Measurements from ENCODE around the gene ADAT3. TPM values are rescaled to one million over a fixed set of nuclear protein-coding genes. Genes with fewer than 3 reads are reported as not detected.

Gene ADAT3
- 2.1 TPM for total RNA-seq
- long read RNA-seq, partial matches to known transcripts = 2 of 5 reads
- long read RNA-seq, other reads (novel, unspliced or antisense) = 0 of 5 reads

DNA sequence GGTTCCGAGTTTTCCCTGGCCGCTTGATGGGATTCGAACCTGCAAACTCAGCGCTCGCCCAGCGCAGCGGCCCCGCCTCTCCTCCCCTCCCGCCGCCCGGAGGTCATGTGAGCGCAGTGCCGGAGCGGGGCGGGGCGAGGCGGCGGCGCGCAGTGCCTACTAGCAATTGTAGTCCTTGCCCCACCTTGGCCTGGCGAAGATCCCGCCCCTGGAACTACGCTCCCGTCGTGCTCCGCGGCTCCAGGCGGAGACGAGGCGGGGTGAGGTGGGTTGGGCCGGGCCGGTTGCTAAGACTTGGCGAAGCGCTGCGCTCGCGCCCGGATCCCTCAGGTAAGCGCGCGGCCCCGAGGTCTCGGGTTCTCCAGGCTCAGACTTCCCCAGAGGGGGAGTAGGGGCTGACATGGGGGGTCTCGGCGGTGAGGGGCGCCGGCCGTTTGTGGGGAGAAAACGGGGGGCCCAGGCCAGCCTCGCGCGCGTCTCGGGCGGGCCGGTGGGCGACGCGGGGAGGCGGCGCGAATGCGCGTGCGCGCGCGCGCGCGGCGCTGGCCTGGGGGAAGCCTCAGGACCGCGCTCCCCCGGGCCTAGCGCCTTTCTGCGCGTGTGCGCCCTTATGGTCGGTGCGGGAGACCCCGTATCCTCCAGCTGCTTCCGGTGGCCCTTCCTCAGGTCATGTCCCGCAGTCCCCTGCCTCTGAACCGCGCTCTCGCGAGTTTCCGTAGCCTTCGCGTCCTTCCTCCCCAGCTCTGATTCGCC, at the start of gene ADAT3, which contains the start of gene SCAMP4:
ADAT3 (plus strand) TSS at position 290 of the 753 bp plus-strand sequence. CDS start 6,649 bp downstream, outside the sequence.
SCAMP4 (plus strand) TSS at position 290 of the 753 bp plus-strand sequence. CDS start 9,621 bp downstream, outside the sequence.
- DNase-seq (ENCODE audit: low spot score) = peak; percentile 100
- intact Hi-C loops (cut with DNase I) = loop anchor here (2.0 kb wide), 1 partner anchor 40 kb away; no protein-coding TSS in a partner anchor

DNA sequence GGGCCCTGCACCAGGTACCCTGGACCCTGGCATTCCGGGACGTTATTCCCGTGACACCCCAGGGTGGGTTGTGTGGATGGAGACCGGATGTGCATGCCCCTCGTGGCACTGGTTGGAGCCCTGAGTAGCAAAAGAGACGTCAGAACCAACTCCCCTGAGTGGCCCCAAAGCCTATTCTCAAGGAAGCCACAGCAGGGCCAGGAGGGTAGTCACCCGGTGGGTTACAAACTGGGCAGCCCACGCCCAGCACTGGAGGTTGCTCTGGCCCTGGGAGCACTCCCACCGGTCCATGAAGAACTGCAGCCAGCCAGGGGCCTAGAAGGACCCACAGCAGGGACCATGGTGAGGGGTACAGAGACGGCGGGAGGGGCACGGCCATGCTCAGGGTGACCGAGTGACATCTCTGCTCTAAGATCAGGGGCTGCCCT, 49.4 kb upstream of the ADAT3 start:
- DNase-seq (ENCODE audit: low spot score) = no peak
- intact Hi-C loops (cut with DNase I) = no loop called here

DNA sequence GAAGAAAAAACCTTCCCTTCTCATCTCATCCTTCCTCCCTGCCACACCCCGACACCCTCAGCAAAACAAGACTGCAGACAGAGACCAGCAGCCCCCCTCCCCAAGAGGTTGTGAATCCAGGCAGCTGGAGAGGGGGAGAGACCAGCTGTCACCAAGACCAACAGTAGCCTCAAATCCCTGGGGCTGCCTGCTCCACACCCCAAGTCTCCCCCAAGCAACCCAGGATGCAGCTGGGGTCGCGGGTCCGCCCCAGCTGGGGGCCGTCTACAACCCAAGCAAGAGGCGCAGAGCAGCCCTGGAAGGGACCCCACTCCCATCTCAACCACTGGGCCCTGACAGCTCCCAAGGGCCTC, 48.9 kb upstream of the ADAT3 start:
- intact Hi-C loops (cut with DNase I) = no loop called here
- DNase-seq (ENCODE audit: low spot score) = no peak

DNA sequence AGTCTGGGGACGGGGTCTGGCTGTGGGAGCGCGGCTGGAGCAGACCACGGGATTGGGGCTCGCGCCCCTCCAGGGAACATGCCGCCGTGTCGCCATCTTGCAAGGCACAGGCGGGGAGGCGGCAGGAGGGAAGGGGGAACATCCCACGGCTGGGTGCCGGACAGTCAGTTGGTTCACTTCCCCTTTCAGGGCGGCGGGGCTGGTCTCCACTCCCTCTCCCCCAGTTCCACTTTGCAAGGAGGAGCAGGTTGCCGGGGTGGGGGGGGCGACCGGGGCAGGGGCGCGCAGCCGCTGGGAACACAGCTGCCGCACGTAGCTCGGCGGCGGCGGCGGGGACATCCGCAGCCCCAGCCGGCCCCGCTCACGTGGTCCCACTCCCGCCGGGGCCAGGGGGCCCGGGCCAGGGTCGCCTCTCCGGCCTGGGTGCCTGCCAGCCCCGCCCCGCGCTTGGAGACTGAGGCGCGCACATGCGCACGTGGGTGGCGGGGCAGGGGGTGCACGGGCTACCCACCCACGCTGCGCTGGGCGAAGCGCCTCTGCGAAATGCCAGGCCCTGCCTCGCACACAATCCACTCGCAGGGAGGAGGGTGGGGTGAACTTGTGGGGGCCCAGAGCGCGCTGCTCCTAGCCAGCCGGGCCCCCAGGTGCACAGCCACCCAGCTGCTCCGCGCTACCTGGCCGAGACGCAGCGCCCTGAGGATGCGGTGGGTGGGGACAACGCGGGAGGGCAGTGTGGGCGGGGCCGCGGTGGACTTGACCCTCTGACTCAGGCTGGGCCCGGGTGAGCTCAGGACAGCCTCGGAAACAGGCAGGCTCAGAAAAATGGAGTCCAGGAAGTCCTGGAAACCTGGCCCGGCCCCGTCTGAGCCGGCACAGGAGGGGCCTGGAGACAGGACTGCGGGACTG, 48.2 kb upstream of the ADAT3 start:
- intact Hi-C loops (cut with DNase I) = no loop called here
- DNase-seq (ENCODE audit: low spot score) = peak; percentile 93

DNA sequence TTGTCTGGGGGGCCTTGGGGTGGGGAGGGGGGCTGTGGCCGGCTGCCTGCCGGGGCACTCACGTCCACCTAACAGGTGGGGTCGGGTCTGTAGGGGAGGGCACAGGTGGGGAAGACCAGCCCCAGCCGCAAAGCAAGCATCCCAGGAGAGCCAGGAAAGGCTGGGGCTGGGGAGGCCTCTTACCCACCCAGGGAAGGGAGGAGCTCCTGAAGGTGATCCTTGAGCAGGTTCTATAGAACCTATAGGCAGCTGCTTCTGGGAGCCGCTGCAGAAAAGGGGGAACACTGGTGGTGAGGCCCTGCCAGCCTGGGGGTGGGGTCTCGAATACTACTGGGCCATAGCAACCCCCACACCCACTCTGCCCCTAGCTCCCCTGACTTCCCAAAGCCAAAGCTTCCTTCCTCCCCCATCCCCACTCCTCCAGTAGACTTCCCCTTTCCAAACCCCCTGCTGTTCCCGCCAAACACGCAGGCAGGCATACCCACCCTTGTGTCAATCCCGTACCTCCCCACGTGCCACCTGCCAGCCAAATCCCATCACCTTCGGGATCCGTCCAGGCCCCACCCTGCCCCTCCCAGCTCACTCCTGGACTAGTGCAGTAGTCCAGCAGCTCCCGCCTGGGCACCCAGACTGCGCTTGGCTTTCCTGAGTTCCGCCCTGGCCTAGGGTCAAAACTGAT, 47.4 kb upstream of the ADAT3 start:
- intact Hi-C loops (cut with DNase I) = no loop called here
- DNase-seq (ENCODE audit: low spot score) = no peak

DNA sequence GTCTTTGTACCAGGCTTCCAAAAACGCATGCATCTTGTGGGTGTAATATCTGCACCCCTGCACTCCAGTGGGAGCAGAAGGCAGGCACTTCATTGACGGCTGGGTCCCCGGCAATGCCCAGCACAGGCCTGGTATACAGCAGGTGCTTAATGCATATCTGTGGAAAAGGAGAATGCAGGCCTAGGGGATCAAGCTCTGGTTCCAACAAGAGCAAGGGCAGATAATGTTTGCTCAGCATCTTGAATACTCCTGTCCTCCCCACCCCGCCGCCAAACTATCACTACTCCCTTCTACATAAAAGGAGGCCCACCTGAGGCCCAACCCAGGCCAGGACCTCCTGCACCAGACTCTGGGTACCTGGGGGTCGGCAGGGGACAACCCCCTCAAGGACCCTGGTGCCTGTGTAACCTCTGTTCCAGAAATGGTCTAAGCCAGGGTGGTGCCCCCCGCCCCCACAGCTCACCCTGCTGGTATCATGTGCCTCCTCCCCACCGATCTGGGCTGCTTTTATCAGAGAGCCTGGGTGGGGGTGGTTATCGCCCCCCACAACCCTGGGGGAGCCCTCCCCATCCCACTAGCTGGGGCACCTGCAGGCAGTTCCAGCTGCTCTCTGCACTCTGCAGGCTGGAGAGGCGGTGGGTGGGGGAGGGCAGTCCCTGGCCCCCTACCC, 46.7 kb upstream of the ADAT3 start:
- no peak for DNase-seq (ENCODE audit: low spot score)
- intact Hi-C loops (cut with DNase I) = no loop called here

DNA sequence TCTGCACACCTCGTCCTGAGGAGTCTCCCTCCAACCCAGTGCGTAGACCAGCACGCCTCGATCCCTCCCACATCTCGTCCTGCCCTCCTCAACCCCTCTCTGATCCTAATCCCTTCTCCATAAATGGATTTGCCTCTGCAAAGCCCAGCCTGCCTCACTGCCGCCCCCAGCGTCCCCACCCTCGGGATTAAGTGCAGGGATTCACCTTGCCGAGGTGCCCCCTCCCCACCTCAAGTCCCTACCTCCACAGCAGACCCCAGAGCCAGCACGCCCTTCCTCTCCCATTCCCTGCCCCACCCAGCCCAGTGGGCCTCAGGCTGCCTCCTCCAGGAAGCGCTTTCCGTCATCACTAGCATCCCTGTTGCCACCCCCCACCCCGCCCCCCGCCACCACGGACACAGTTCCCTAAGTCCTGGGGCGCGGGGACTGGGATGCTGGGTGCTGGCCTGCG, 45.8 kb upstream of the ADAT3 start:
- no peak for DNase-seq (ENCODE audit: low spot score)
- intact Hi-C loops (cut with DNase I) = no loop called here

DNA sequence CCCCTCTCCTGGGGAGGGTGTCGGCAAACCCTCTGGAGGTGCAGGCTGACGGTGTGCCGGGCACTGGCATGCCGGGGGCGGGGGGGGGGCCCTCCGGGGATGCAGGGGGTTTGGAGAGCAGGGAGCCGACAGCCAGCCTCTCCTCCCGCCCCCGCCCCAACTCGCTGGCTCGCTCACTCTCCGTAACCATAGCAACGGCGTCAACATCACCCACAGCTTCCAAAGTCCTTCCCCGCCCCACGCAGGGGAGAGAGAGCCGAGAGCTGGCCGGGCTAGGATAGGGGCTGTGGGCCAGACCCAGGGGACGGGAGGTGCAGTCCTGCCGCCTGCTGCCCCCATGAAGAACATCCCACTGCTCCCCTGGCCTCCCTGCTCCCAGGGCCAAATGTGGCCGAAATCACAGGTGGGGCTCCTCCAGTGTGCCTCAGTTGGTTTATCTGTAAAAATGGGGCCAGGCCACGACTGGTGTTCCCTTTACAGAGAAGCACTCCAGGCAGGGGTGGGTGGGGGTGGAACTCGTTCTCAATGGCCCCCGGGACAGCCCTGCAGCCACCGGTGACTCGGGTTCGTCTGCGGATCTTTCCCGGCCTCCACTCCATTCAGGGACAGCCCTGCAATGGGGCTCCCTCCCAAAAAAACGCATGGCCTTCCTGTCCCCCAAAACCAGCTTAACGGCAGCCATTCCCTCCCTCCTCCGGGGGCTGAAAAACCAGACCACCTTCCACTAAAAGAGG, 45.0 kb upstream of the ADAT3 start:
- intact Hi-C loops (cut with DNase I) = no loop called here

DNA sequence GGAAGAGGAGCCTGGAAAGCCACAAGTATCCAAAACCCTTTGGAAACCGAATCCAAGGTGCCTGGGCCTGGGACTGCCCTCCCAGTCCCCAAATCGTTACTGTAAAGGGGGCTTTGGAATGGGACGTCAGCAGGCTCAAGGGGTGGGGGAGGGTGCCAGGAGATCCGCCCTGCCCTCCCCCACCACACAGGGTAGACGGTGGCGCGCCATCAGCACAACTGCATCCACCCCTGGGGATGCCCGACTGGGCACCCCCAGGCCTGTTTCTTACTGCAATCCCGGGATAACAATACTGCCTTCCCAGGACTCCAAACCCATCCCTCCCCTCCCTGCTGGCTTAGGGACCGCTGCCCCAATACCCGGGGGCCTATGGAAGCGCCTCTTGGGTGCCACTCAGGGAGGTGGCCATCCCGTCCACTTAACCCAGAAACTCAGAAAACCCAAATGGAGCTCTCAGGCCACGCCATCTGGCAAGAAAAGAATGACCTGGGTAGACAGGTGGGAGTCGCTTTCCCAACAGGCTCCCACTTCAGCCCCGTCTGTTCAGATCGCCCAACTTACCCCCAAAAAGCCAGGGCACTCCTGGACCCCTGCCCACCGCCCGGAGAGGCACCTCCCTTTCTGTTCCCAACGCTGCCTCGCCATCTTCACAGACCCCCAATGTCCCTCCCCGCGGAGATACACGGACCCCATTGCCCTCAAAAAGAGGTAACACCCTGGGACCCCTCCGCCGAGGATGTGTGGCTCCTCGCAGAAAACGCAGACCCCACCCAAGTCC, 44.2 kb upstream of the ADAT3 start:
- intact Hi-C loops (cut with DNase I) = no loop called here
- no peak for DNase-seq (ENCODE audit: low spot score)

More for the DNA sequence above, 45.0 kb upstream of the ADAT3 start:
- DNase-seq (ENCODE audit: low spot score) = no peak

DNA sequence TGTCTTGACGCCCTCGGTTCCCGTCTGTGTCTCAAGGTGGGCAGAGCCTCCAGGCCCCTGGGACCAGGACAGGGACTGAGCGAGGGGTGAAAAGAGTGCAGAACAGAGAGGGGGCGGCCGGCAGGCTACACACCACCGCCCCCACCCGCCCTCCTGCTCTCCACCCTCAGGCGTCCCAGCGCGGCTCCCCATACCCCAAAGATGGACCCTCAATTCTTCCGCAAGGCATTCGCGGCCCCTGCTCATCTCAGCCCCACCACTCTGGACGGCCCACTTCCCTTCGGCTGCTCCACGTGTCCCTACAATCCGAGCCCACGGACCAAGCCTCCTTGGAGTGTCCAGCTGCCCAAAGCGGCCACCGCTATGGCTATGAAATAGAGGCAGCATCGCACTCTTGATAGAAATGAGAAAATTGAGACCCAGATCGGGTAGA, 43.6 kb upstream of the ADAT3 start:
- no peak for DNase-seq (ENCODE audit: low spot score)
- intact Hi-C loops (cut with DNase I) = no loop called here

DNA sequence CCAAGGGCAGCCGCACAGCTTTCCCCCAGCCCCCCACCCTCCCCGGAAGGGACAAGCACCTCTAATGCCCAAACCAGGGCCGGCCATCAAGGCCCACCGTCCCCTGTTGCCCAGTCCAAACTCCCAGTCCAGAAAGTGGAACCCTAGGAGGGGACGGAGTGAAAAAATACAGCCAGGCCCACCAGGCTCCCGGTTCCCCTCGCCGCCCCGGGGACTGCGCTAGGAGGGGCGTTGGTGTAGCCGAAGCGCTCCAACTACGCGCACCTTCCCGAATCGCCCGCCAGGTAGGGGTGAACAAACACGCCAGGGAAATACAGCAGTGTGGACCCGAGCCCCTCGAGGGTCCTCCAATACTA, 43.2 kb upstream of the ADAT3 start:
- intact Hi-C loops (cut with DNase I) = no loop called here
- DNase-seq (ENCODE audit: low spot score) = no peak

DNA sequence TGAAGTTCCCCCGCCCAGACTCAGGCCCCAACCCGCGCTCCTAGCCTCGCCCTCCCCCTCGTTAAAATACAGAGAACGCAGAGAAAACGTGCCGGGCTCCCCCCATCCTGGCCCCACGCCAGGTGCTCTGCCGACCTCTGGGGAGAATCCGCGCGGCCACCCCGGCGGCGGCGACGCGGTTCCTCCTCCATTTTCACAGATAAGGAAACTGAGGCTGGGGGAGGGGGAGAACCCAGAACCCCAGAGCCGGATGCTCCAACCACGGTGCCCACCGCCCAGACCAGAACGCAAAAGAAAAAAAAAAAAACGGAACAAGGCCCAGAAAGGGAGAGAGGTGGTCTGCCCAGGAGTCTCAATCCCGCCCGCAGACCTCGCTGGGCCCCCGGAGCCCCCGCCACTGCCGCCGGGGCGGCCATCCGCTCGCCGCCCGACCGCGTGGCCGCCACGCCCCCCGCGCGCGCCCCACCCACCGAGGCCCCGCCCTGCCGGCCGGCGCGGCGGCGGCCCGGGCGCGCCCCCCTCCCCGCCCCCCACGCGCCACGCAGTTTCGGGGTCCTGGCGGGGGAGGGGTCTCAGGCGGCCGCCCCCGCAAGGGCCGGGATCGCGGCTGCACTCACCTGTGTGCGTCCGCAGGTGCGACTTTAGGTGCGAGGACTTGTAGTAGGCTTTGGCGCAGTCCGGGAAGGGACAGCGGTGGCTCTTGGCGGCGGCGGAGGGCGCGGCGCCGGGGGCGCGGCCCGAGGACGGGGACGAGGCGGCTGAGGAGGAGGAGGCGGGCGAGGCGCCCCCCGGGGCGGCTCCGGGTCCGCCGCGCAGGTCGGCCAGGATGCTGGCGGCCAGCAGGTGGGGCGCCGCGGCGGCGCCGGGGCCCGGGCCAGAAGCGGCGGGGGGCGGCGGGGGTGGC, 42.5 kb upstream of the ADAT3 start:
- no peak for DNase-seq (ENCODE audit: low spot score)
- intact Hi-C loops (cut with DNase I) = no loop called here

DNA sequence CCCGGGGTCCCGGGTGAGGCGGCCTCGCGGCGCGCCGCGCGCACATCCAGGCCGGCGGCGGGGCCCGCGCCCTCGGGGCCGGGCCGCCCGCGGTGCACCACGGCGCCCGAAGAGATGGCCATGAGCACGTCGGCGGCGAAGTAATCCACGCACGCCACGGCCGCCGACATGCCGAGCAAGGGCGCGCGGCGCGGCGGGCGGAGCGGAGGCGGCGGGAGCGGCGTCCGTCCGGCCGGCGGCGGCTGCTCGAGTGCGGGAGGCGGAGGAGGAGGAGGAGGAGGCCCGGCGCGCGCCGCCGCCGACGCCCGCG, 41.9 kb upstream of the ADAT3 start, which contains the start of gene KLF16:
KLF16 (minus strand) TSS at position 252 of the 310 bp plus-strand sequence; CDS start at position 170, 82 bp downstream.
- no peak for DNase-seq (ENCODE audit: low spot score)
- intact Hi-C loops (cut with DNase I) = no loop called here

DNA sequence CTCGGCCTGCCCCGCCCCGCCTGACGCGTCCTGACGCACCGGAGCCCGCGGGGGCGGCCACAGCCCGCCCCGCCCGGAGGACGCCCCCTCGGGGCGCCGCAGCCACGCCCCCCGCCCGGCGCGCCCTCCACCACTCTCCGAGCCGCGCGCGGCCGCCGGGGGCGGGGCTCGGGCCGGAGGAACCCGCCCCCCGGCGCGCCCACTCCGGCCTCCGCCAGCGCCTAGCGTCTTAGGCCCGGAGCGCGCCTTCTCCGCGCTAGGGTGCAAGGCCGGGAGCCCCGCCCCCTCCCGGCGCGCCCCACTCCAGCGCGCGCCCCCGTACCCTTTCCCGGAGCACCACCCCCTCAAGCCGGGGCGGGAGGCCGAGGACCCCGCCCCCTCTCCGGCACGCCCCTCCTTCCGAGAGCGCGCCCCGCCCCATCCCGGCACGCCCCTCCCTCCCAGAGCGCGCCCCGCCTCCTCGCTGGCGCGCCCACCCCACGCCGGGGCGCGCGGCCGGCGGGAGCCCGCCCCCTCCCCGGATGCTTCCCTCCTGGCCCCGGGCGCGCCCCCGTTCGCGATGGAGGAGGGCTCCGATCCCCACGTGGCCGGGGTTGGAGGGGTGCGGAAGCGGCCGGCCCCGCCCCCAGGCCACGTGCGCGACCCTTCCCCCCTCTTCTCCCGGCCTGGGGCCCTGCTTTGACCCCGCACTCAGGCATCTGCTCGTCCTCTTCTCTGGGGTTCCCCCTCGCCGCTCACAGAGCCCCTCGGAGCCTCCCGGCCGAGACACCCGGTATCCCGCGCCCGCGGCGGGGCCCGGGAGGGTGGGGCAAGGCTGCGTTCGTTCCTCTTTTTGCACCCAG, 41.3 kb upstream of the ADAT3 start:
- peak; percentile 94 for DNase-seq (ENCODE audit: low spot score)
- intact Hi-C loops (cut with DNase I) = loop anchor here (2.0 kb wide), 1 partner anchor 41 kb away; the partner anchor contains the start of genes ADAT3 and SCAMP4

DNA sequence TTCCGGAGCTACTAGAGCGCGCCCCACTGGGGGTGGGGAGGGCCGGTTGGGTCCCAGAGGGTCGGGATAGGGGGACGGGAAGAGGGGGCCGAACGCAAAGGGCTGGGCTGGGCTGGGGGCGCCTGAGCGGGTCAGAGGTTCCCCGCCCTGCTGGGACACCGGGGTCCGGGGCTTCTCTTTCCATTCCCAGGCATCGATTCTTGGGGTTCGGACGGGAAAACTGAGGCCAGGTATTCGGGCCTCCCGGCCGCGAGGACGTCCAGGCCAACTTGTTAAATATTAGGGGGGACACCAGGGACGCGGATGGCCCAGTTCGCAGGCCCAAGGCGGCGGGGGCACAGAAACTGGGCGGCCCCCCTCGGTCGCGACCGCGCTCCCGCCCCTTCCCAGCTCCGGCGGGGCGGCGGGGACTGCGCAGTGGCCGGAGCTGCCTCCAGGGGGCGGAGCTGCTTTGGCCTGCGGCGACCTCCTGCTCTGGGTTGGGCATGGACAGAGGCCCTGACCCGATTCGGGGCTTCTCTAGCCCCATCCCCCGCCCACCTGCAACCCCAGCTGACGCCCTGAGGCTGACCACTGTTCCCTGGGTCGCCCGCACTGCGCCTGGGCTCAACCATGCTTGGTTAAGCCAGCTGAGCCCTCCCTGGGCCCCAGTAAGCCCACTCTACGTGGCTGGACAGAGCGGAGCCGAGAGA, 40.6 kb upstream of the ADAT3 start:
- intact Hi-C loops (cut with DNase I) = loop anchor here (2.0 kb wide), 1 partner anchor 40 kb away; the partner anchor contains the start of genes ADAT3 and SCAMP4

More for the DNA sequence above, 40.6 kb upstream of the ADAT3 start:
- DNase-seq (ENCODE audit: low spot score) = peak; percentile 91
